Mesenchymal stem cell (in vitro differentiated cells and primary cell): ENCODE data around the gene JPH3.

Source experiments
- DNase-seq: peaks from one replicate; pipeline ENCODE4 v3.0.0-alpha.2; 2013
- H2AFZ ChIP-seq: one replicate; pipeline ENCODE4 v1.6.1; 2013; ENCODE audit warnings: low read depth, mild to moderate bottlenecking, control low read depth, inconsistent platforms, low read length, moderate library complexity
- H2AK5ac ChIP-seq: 2 replicates; pipeline ENCODE4 v1.6.1; 2013; ENCODE audit warnings: low read length, moderate library complexity, mild to moderate bottlenecking, inconsistent platforms; ENCODE audit not compliant: severe bottlenecking
- H2BK120ac ChIP-seq: one replicate; pipeline ENCODE4 v1.6.1; 2013; ENCODE audit warnings: low read depth, mild to moderate bottlenecking, inconsistent platforms, low read length, moderate library complexity
- H2BK12ac ChIP-seq, 2 experiments: one replicate each; pipeline ENCODE4 v1.6.1; 2013; ENCODE audit warnings: inconsistent platforms in 2 of 2, low read length in 2 of 2, mild to moderate bottlenecking in 2 of 2, moderate library complexity in 2 of 2, control low read depth in 1 of 2
- H2BK15ac ChIP-seq: one replicate; pipeline ENCODE4 v1.6.1; 2013; ENCODE audit warnings: mild to moderate bottlenecking, low read depth, inconsistent platforms; ENCODE audit not compliant: poor library complexity, severe bottlenecking
- H2BK5ac ChIP-seq: 2 replicates; pipeline ENCODE4 v1.6.1; 2013; ENCODE audit warnings: low read depth, mild to moderate bottlenecking, low read length, control low read depth, inconsistent platforms; ENCODE audit not compliant: poor library complexity, severe bottlenecking
- H3K14ac ChIP-seq, 2 experiments: one replicate each; pipeline ENCODE4 v1.6.1; 2013; ENCODE audit warnings: inconsistent platforms in 2 of 2, low read length in 2 of 2, control low read depth in 1 of 2, mild to moderate bottlenecking in 1 of 2, moderate library complexity in 1 of 2
- H3K18ac ChIP-seq, 2 experiments: one replicate each; pipeline ENCODE4 v1.6.1; 2013; ENCODE audit warnings: inconsistent platforms in 2 of 2, low read length in 2 of 2, control low read depth in 1 of 2, low read depth in 1 of 2, mild to moderate bottlenecking in 1 of 2
- H3K23ac ChIP-seq, 2 experiments: one replicate each; pipeline ENCODE4 v1.6.1; 2013; ENCODE audit warnings: inconsistent platforms in 2 of 2, low read length in 2 of 2, mild to moderate bottlenecking in 2 of 2, moderate library complexity in 2 of 2, control low read depth in 1 of 2
- H3K27ac ChIP-seq: 2 replicates; pipeline ENCODE4 v1.5.1; 2013; ENCODE audit warnings: mild to moderate bottlenecking, moderate library complexity, low read length, control low read depth, inconsistent platforms; ENCODE audit not compliant: poor library complexity, severe bottlenecking
- H3K27me3 ChIP-seq, 2 experiments: 2 replicates each; pipeline versions ENCODE4 v1.6.1 to v1.7.0; 2013; ENCODE audit warnings: low read length in 2 of 2, mild to moderate bottlenecking in 2 of 2, moderate library complexity in 2 of 2, control low read depth in 1 of 2, inconsistent platforms in 1 of 2; ENCODE audit not compliant: control insufficient read depth in 1 of 2, insufficient read depth in 1 of 2
- H3K36me3 ChIP-seq, 2 experiments: 2 replicates each; pipeline versions ENCODE4 v1.6.1 to v1.7.0; 2013; ENCODE audit warnings: low read length in 2 of 2, control low read depth in 1 of 2, inconsistent platforms in 1 of 2, low read depth in 1 of 2, mild to moderate bottlenecking in 1 of 2; ENCODE audit not compliant: insufficient read depth in 2 of 2, control insufficient read depth in 1 of 2
- H3K4ac ChIP-seq, 2 experiments: one replicate each; pipeline ENCODE4 v1.6.1; 2013; ENCODE audit warnings: inconsistent platforms in 2 of 2, low read length in 2 of 2, mild to moderate bottlenecking in 2 of 2, moderate library complexity in 2 of 2, control low read depth in 1 of 2, low read depth in 1 of 2
- H3K4me1 ChIP-seq: 2 replicates; pipeline ENCODE4 v1.6.1; 2013; ENCODE audit warnings: low read depth, low read length, control low read depth; ENCODE audit not compliant: control insufficient read depth, insufficient read depth
- H3K4me2 ChIP-seq: 2 replicates; pipeline ENCODE4 v1.6.1; 2013; ENCODE audit warnings: low read length, mild to moderate bottlenecking, inconsistent platforms; ENCODE audit not compliant: poor library complexity, severe bottlenecking
- H3K4me3 ChIP-seq, 2 experiments: 2 replicates each; pipeline versions ENCODE4 v1.5.1 to v1.7.0; 2013; ENCODE audit warnings: low read length in 2 of 2, mild to moderate bottlenecking in 2 of 2, control low read depth in 1 of 2, low read depth in 1 of 2; ENCODE audit not compliant: insufficient read depth in 1 of 2
- H3K79me1 ChIP-seq: replicated peaks from 2 replicates; pipeline ENCODE4 v1.6.1; 2013; ENCODE audit warnings: mild to moderate bottlenecking, control low read depth, low read length, inconsistent platforms; ENCODE audit not compliant: poor library complexity, severe bottlenecking
- H3K9ac ChIP-seq: 2 replicates; pipeline ENCODE4 v1.7.0; 2013; ENCODE audit warnings: mild to moderate bottlenecking, low read length, moderate library complexity
- H3K9me3 ChIP-seq: 2 replicates; pipeline ENCODE4 v1.7.0; 2013; ENCODE audit warnings: mild to moderate bottlenecking, low read length; ENCODE audit not compliant: control insufficient read depth
- H4K8ac ChIP-seq: one replicate; pipeline ENCODE4 v1.6.1; 2013; ENCODE audit warnings: inconsistent platforms, mild to moderate bottlenecking, low read length, moderate library complexity
- H4K91ac ChIP-seq: one replicate; pipeline ENCODE4 v1.6.1; 2013; ENCODE audit warnings: mild to moderate bottlenecking, low read length, inconsistent platforms
- WGBS: methylation state at CpG from one replicate; pipeline ENCODE4 v1.1.7; 2013; ENCODE audit warnings: mixed read lengths; 5-methylcytosine and 5-hydroxymethylcytosine counted together

JPH3 gene

GRCh38 chr16:87720446-87720845, 118.1 kb downstream of the JPH3 start:
- H3K9ac ChIP-seq, result no peak overlapping the region

GRCh38 chr16:87721622-87722585, 119.6 kb downstream of the JPH3 start:
- no peak overlapping the region for H2AFZ ChIP-seq
- no peak overlapping the region for H2BK12ac ChIP-seq
- peaks cover 34% of the 10 kb centered on the region for H3K4me1 ChIP-seq
- H2AK5ac ChIP-seq, result peak overlapping the region; percentile 41
- no peak overlapping the region for H3K4me2 ChIP-seq
- no peak for DNase-seq
- no peak overlapping the region for H3K27ac ChIP-seq
- no peak overlapping the region for H3K18ac ChIP-seq
- H2BK5ac ChIP-seq, result no peak overlapping the region
- H2BK15ac ChIP-seq, result no peak overlapping the region
- H3K4me3 ChIP-seq, result peak overlapping the region in 1 of 2 experiments; percentile 17
- H3K4ac ChIP-seq, result no peak overlapping the region
- 92% methylated on average over 33 of the region's 33 CpGs for WGBS
- H2BK120ac ChIP-seq, result no peak overlapping the region
- no peak overlapping the region for H4K8ac ChIP-seq
- H3K27me3 ChIP-seq, result no peaks in the 10 kb centered on the region
- H3K79me1 ChIP-seq, result peaks cover 29% of the 10 kb centered on the region
- no peak overlapping the region for H3K9ac ChIP-seq
- H3K9me3 ChIP-seq, result no peaks in the 10 kb centered on the region
- H4K91ac ChIP-seq, result no peak overlapping the region
- H3K23ac ChIP-seq, result no peak overlapping the region
- H3K14ac ChIP-seq, result peak overlapping the region in 1 of 2 experiments; percentile 81
- peaks cover 15 to 44% of the 10 kb centered on the region in 2 experiments for H3K36me3 ChIP-seq

More at GRCh38 chr16:87720446-87720845, 118.1 kb downstream of the JPH3 start:
- Histone ChIP-seq H3K27ac (no peak overlapping the region), H2BK12ac (no peak overlapping the region), H3K4ac (no peak overlapping the region), H2AFZ (no peak overlapping the region), H3K4me1 (peaks cover 32% of the 10 kb centered on the region), H3K23ac (no peak overlapping the region), H2BK120ac (no peak overlapping the region), H3K36me3 (peaks cover 15 to 50% of the 10 kb centered on the region in 2 experiments), H3K18ac (no peak overlapping the region), H3K9me3 (no peaks in the 10 kb centered on the region), H3K27me3 (no peaks in the 10 kb centered on the region), H3K14ac (peak overlapping the region in 1 of 2 experiments; percentile 20), H2BK15ac (no peak overlapping the region), H4K8ac (no peak overlapping the region), H2BK5ac (no peak overlapping the region), H4K91ac (no peak overlapping the region), H3K79me1 (peaks cover 29% of the 10 kb centered on the region), H3K4me2 (no peak overlapping the region), H2AK5ac (no peak overlapping the region), H3K4me3 (peak overlapping the region in 1 of 2 experiments; percentile 16)
- WGBS, result 94% methylated on average over 24 of the region's 24 CpGs
- no peak for DNase-seq

DNA sequence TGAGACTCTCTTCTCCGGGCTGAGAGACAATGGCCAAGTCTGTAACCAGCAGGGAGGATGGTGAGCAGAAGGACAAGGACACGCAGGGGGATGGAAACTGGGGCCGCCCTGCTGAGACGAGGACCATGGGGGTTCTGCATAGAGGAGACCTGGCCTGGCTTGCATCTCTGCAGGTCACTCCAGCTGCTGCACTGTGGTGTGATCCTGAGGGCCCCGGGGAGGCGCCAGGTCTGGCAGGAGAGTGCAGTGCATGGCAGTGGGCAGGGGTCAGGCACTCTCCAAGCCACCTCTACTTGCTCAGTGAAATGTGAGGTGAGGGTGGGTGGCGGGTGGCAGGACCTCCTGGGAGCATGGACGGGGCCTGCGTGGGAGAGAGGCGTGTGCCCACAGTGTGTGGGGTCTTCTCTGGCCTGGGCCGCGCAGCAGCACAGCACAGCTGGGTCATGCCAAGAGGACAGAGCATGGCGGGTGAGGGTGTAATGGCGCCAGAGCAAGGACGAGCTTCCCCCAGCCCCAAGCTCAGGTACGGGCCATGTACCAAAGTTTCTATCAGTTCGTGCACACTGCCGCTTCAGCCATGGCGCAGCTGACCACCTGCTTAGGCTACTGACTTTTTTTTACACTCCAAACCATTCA, 120.4 kb downstream of the JPH3 start:
- Histone ChIP-seq H2BK15ac (no peak overlapping the region), H3K9me3 (no peaks in the 10 kb centered on the region), H2BK120ac (no peak overlapping the region)

GRCh38 chr16:87723226-87723623, 120.9 kb downstream of the JPH3 start:
- no peak overlapping the region for H2BK120ac ChIP-seq
- no peak overlapping the region for H2BK5ac ChIP-seq
- H3K4ac ChIP-seq, result no peak overlapping the region
- no peak overlapping the region for H3K18ac ChIP-seq
- H4K8ac ChIP-seq, result no peak overlapping the region
- no peak overlapping the region for H2BK12ac ChIP-seq
- H3K4me1 ChIP-seq, result peaks cover 40% of the 10 kb centered on the region
- no peaks in the 10 kb centered on the region for H3K27me3 ChIP-seq
- no peak overlapping the region for H3K9ac ChIP-seq
- H2BK15ac ChIP-seq, result no peak overlapping the region
- H3K23ac ChIP-seq, result no peak overlapping the region
- no peak overlapping the region for H2AFZ ChIP-seq
- no peak overlapping the region for H3K14ac ChIP-seq
- H3K9me3 ChIP-seq, result no peaks in the 10 kb centered on the region
- peaks cover 7 to 45% of the 10 kb centered on the region in 2 experiments for H3K36me3 ChIP-seq
- peak overlapping the region; percentile 18 for H3K27ac ChIP-seq
- no peak overlapping the region for H3K4me2 ChIP-seq
- DNase-seq, result peak; percentile 37
- H3K79me1 ChIP-seq, result peaks cover 29% of the 10 kb centered on the region
- H2AK5ac ChIP-seq, result no peak overlapping the region
- 88% methylated on average over 12 of the region's 12 CpGs for WGBS
- no peak overlapping the region for H4K91ac ChIP-seq
- H3K4me3 ChIP-seq, result no peak overlapping the region

More for the DNA sequence above, 120.4 kb downstream of the JPH3 start:
- H2AK5ac ChIP-seq, result peak overlapping the region; percentile 5
- no peak overlapping the region for H3K4ac ChIP-seq
- no peak overlapping the region for H3K18ac ChIP-seq
- H3K4me2 ChIP-seq, result no peak overlapping the region
- H2AFZ ChIP-seq, result no peak overlapping the region
- H3K36me3 ChIP-seq, result peaks cover 9 to 48% of the 10 kb centered on the region in 2 experiments
- WGBS, result 94% methylated on average over 19 of the region's 19 CpGs
- H3K23ac ChIP-seq, result peak overlapping the region in 1 of 2 experiments; percentile 42
- no peak overlapping the region for H3K9ac ChIP-seq
- H4K8ac ChIP-seq, result no peak overlapping the region
- no peak overlapping the region for H4K91ac ChIP-seq
- H3K4me1 ChIP-seq, result peaks cover 37% of the 10 kb centered on the region
- H3K79me1 ChIP-seq, result peaks cover 29% of the 10 kb centered on the region
- H2BK5ac ChIP-seq, result no peak overlapping the region
- no peak overlapping the region for H3K14ac ChIP-seq
- DNase-seq, result no peak
- H3K4me3 ChIP-seq, result peak overlapping the region in 1 of 2 experiments; percentile 17
- H2BK12ac ChIP-seq, result peak overlapping the region in 1 of 2 experiments; percentile 24
- no peaks in the 10 kb centered on the region for H3K27me3 ChIP-seq
- H3K27ac ChIP-seq, result peak overlapping the region; percentile 18
